Astrocyte (in vitro differentiated cells and primary cell): ENCODE data around the gene THNSL1.

Source experiments
- EZH2 ChIP-seq: IDR thresholded peaks from 2 replicates; pipeline ENCODE4 v1.6.1; 2012; ENCODE audit warnings: mild to moderate bottlenecking, low read length, inconsistent platforms; ENCODE audit not compliant: insufficient read depth
- TF ChIP-seq, protein P1 (sequence below): IDR thresholded peaks from 2 replicates; pipeline ENCODE4 v1.5.1; 2011; ENCODE audit warnings: low read depth, mild to moderate bottlenecking, inconsistent platforms, low read length, moderate library complexity; ENCODE audit not compliant: insufficient read depth

DNA sequence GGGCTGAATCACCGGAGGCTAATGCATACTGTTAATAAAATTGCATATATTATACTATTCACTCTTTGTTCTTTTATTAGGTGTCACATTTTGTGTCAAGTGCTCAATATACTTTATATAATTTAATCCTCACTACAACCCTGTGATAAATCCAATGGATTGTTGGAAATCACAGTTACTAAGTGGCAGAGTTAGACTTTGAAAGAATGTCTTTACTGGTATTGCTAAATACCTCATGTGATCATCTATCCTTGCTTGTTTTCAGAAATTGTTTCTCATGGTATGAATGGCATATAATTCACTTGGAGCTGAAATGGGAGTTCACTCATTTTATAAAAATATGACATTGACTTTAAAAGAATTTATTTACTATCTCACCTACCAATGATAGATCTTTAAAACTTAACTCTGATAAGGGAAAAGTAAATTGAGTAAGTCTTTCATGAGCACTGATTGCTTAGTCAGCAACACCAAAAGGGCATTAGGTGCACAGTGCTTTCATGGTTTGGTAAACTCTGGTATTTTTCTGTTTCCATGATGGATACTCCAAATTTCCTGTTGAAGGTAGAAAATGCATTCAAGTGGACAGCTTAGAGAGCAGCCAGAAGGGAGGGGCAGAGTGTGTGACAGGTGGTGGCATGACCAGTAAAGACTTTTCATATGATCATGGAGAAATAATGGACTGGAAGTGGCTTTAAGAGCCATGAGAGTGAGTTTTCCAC, 23.0 kb upstream of the THNSL1 start:
- TF ChIP-seq, protein P1, sequence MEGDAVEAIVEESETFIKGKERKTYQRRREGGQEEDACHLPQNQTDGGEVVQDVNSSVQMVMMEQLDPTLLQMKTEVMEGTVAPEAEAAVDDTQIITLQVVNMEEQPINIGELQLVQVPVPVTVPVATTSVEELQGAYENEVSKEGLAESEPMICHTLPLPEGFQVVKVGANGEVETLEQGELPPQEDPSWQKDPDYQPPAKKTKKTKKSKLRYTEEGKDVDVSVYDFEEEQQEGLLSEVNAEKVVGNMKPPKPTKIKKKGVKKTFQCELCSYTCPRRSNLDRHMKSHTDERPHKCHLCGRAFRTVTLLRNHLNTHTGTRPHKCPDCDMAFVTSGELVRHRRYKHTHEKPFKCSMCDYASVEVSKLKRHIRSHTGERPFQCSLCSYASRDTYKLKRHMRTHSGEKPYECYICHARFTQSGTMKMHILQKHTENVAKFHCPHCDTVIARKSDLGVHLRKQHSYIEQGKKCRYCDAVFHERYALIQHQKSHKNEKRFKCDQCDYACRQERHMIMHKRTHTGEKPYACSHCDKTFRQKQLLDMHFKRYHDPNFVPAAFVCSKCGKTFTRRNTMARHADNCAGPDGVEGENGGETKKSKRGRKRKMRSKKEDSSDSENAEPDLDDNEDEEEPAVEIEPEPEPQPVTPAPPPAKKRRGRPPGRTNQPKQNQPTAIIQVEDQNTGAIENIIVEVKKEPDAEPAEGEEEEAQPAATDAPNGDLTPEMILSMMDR = no peak
- TF ChIP-seq EZH2 = no peak
